GM12875 (cell line): ENCODE measurements around the gene ZNF526.

Experiments used
- H3K4me3 ChIP-seq: one replicate; pipeline ENCODE4 v1.5.1; 2011; ENCODE audit warnings: low read depth, low read length, control low read depth
- TF ChIP-seq, protein P1 (sequence below): IDR thresholded peaks from 2 replicates; pipeline ENCODE4 v1.5.1; 2011; ENCODE audit warnings: low read depth, mild to moderate bottlenecking, control low read depth, inconsistent platforms, low read length, moderate library complexity, borderline replicate concordance; ENCODE audit not compliant: insufficient read depth

ZNF526 gene

DNA sequence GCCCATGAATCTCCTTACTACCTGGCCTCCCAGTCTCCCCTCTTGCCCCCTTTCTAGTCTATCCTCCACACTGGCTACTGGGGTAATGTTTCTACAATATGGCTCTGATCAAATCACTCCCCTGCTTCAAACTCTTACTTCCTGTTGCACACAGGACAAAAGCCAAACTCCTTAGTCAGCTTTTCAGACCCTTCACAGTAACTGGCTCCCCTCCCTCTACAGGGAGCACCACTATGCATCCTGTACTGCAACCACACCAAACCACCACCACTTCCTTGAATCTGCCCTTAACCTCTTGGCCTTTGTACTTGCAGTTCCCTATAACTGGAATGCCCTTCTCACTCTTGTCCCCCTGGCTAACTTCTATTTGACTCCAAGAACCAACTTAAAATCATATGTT lies 34.8 kb upstream of the ZNF526 start:
- TF ChIP-seq, protein P1, sequence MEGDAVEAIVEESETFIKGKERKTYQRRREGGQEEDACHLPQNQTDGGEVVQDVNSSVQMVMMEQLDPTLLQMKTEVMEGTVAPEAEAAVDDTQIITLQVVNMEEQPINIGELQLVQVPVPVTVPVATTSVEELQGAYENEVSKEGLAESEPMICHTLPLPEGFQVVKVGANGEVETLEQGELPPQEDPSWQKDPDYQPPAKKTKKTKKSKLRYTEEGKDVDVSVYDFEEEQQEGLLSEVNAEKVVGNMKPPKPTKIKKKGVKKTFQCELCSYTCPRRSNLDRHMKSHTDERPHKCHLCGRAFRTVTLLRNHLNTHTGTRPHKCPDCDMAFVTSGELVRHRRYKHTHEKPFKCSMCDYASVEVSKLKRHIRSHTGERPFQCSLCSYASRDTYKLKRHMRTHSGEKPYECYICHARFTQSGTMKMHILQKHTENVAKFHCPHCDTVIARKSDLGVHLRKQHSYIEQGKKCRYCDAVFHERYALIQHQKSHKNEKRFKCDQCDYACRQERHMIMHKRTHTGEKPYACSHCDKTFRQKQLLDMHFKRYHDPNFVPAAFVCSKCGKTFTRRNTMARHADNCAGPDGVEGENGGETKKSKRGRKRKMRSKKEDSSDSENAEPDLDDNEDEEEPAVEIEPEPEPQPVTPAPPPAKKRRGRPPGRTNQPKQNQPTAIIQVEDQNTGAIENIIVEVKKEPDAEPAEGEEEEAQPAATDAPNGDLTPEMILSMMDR = no peak
- H3K4me3 ChIP-seq = no peak overlapping the region

DNA sequence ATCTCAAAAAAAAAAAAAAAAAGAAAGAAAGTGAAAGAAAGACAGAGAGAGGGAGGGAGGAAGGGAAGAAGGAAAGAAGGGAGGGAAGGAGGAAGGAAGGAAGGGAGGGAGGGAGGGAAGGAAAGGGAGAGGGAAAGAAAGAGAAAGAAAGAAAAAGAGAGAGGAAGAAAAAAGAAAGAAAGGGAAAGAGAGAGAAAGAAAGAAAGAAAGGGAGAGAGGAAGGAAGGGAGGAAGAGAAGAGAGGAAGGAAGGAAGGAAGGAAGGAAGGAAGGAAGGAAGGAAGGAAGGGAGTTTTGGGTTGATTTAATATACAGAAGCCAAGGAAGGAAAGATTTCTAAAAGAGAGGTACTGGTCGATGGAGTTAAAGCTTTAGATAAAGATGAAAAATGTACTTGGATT lies 31.4 kb upstream of the ZNF526 start:
- H3K4me3 ChIP-seq = no peak overlapping the region
- TF ChIP-seq, protein P1 = no peak

DNA sequence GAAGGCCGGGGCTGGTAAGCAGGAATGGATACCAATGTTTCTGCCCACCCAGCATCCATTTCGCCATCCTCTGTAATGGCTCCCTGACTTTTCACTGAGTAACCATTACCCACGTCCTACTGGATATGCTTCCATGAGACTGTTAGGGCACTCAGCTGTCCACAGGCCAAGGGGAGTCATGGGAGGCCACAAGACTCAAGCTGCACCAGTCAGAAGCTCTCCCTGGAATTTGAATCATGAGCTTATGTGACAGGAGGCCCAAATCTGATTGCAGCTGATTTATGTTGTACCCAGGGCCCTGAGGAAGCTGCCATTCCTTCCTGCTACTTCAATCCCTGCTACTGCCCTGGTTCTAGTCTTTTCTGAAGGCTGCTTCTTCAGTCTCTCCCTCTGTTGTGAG lies 31.0 kb upstream of the ZNF526 start:
- TF ChIP-seq, protein P1 = no peak

DNA sequence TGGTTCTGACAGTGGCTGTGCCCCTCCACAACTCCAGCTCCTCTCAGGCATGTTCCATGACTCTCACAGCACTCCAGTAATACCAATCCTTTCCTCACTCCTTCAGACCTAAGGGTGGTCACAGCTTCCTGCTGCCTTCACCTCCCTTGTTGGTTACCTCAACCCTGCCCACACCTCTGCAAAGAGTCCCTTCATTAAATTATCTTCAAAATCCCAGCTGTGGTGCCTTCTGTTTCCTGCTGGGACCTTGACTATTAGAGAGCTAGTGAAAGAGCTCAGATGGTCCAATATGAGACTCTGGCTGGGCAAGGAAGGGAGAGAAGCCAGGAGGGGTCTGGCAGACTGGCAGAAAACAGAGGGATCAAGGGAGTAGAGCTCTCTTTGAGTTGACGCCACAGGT lies 28.8 kb upstream of the ZNF526 start:
- TF ChIP-seq, protein P1 = no peak
- H3K4me3 ChIP-seq = no peak overlapping the region

More for the DNA sequence above, 31.0 kb upstream of the ZNF526 start:
- no peak overlapping the region for H3K4me3 ChIP-seq

DNA sequence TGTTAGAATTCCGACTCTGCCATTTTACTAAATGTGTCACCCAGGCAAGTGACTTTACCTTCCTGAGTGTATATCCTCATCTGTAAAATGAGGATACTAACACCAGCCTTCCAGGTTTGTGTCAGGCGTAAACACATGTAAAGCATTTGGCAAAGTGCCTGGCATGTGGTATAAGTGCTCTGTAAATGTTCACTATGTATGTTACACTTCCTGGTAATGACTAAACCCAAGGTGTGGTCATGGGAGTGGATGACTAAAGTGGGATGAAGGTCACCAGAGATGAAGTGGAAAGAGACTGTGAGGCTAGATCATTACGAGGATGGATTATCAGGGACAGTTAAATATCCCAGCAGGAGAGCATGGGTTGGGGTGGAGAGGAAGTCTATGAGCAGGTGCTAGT lies 28.3 kb upstream of the ZNF526 start:
- no peak overlapping the region for H3K4me3 ChIP-seq
- TF ChIP-seq, protein P1 = no peak

DNA sequence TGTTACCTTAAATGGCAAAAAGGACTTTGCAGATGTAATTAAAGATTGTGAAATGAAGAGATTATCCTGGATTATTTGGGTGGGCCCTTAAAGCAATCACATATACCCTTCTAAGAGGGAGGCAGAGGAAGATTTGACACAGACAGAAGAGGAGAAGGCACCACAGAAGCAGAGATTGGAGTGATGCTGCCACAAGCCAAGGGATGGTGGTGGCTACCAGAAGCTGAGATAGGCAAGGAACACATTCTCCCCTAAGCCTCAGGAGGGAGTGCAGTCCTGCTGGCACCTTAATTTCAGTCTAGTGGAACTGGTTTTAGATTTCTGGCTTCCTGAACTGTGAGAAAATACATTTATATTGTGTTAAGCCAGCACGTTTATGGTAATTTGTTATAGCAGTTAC lies 26.8 kb upstream of the ZNF526 start:
- H3K4me3 ChIP-seq = no peak overlapping the region
- TF ChIP-seq, protein P1 = no peak

DNA sequence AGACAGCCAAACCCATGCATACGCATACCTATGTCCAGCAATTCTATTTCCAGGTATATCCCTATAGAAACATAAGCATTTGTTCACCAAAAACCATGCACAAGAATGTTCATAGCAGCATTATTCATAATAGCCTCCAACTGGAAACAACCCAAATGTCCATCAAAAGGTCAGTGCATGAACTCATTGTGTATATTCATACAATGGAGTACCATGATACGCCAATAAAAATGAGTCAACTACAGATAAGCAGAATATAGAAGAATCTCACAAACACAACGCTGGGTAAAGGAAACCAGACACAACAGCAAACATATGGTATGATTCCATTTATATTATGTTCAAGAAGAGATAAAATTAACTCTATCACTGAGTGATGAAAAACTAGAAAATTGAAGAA lies 26.4 kb upstream of the ZNF526 start:
- TF ChIP-seq, protein P1 = no peak

More for the DNA sequence above, 26.4 kb upstream of the ZNF526 start:
- H3K4me3 ChIP-seq = no peak overlapping the region
